KMS-11 (cell line): ENCODE measurements around the gene DHCR24.

Source experiments
- H2AFZ ChIP-seq: fragments of 200-600 bp; sonication (generic); 2 replicates; pipeline ENCODE4 v1.6.1; 2016; ENCODE audit warnings: antibody characterized with exemption, mixed run types, low read depth
- H3K27ac ChIP-seq: fragments of 200-600 bp; sonication (generic); 2 replicates; pipeline ENCODE4 v1.6.1; 2016; ENCODE audit warnings: mild to moderate bottlenecking, mixed run types
- H3K27me3 ChIP-seq: fragments of 200-600 bp; sonication (generic); 2 replicates; pipeline ENCODE4 v1.6.1; 2017; ENCODE audit warnings: mild to moderate bottlenecking, low read depth, mixed run types, moderate library complexity; ENCODE audit not compliant: insufficient read depth
- H3K36me3 ChIP-seq: fragments of 200-600 bp; sonication (generic); 2 replicates; pipeline ENCODE4 v1.6.1; 2017; ENCODE audit warnings: mild to moderate bottlenecking, mixed run types; ENCODE audit not compliant: insufficient read depth
- H3K4me1 ChIP-seq: fragments of 200-600 bp; sonication (generic); 2 replicates; pipeline ENCODE4 v1.6.1; 2016; ENCODE audit warnings: mild to moderate bottlenecking, low read depth, mixed run types; ENCODE audit not compliant: poor library complexity, severe bottlenecking
- H3K4me2 ChIP-seq: fragments of 200-600 bp; sonication (generic); 2 replicates; pipeline ENCODE4 v1.7.0; 2016; ENCODE audit warnings: mild to moderate bottlenecking, mixed run types
- H3K4me3 ChIP-seq: fragments of 200-600 bp; sonication (generic); IDR thresholded peaks from 2 replicates; pipeline ENCODE4 v1.6.1; 2017; ENCODE audit warnings: low read depth, low read length, mixed read lengths; ENCODE audit not compliant: insufficient read depth
- H3K79me2 ChIP-seq: fragments of 200-600 bp; sonication (generic); 2 replicates; pipeline ENCODE4 v1.6.1; 2016; ENCODE audit warnings: low read depth, mixed run types; ENCODE audit not compliant: insufficient read depth
- H3K9ac ChIP-seq: fragments of 200-600 bp; sonication (generic); 2 replicates; pipeline ENCODE4 v1.6.1; 2016; ENCODE audit warnings: mild to moderate bottlenecking, mixed run types
- H4K20me1 ChIP-seq: fragments of 200-600 bp; sonication (generic); 2 replicates; pipeline ENCODE4 v1.6.1; 2016; ENCODE audit warnings: mild to moderate bottlenecking, mixed run types; ENCODE audit not compliant: insufficient read depth
- CTCF ChIP-seq: fragments of 200-600 bp; sonication (generic); conservative IDR thresholded peaks from 2 replicates; pipeline ENCODE4 v1.6.1; 2017; ENCODE audit warnings: low read depth, mild to moderate bottlenecking, antibody characterized with exemption, low read length, moderate library complexity, mixed read lengths

Gene DHCR24

GRCh38 chr1:54813485-54814125, 73.4 kb downstream of the DHCR24 start:
- no peak overlapping the region for H3K4me3 ChIP-seq
- no peak overlapping the region for H3K27ac ChIP-seq
- H3K27me3 ChIP-seq = no peaks in the 10 kb centered on the region
- H2AFZ ChIP-seq = no peak overlapping the region
- no peaks in the 10 kb centered on the region for H3K36me3 ChIP-seq
- H3K4me1 ChIP-seq = no peaks in the 10 kb centered on the region
- no peaks in the 10 kb centered on the region for H4K20me1 ChIP-seq
- no peak overlapping the region for H3K9ac ChIP-seq
- no peak overlapping the region for H3K4me2 ChIP-seq
- no peak for TF ChIP-seq CTCF
- H3K79me2 ChIP-seq = no peaks in the 10 kb centered on the region

GRCh38 chr1:54812801-54813484, 74.1 kb downstream of the DHCR24 start:
- H3K36me3 ChIP-seq = no peaks in the 10 kb centered on the region
- H3K4me3 ChIP-seq = no peak overlapping the region
- H3K4me1 ChIP-seq = no peaks in the 10 kb centered on the region
- H4K20me1 ChIP-seq = no peaks in the 10 kb centered on the region
- H3K27me3 ChIP-seq = no peaks in the 10 kb centered on the region
- no peak overlapping the region for H3K4me2 ChIP-seq
- no peaks in the 10 kb centered on the region for H3K79me2 ChIP-seq
- no peak overlapping the region for H3K9ac ChIP-seq
- no peak overlapping the region for H2AFZ ChIP-seq
- no peak for TF ChIP-seq CTCF
- no peak overlapping the region for H3K27ac ChIP-seq

- H3K36me3 ChIP-seq = no peaks in the 10 kb centered on the region
- no peaks in the 10 kb centered on the region for H3K4me1 ChIP-seq
- no peaks in the 10 kb centered on the region for H3K79me2 ChIP-seq
- no peaks in the 10 kb centered on the region for H4K20me1 ChIP-seq
- H3K27ac ChIP-seq = no peak overlapping the region
- no peak overlapping the region for H3K4me2 ChIP-seq
- H2AFZ ChIP-seq = no peak overlapping the region
- no peak for TF ChIP-seq CTCF
- no peaks in the 10 kb centered on the region for H3K27me3 ChIP-seq
- H3K9ac ChIP-seq = no peak overlapping the region
- H3K4me3 ChIP-seq = no peak overlapping the region
Measured at GRCh38 chr1:54811739-54812655, 75.0 kb downstream of the DHCR24 start.

GRCh38 chr1:54811066-54811465, 75.9 kb downstream of the DHCR24 start:
- H3K27me3 ChIP-seq = no peaks in the 10 kb centered on the region
- no peak overlapping the region for H2AFZ ChIP-seq

More at GRCh38 chr1:54811066-54811465, 75.9 kb downstream of the DHCR24 start:
- Histone ChIP-seq H3K9ac (no peak overlapping the region), H3K4me2 (no peak overlapping the region), H3K4me1 (no peaks in the 10 kb centered on the region), H3K4me3 (no peak overlapping the region), H3K27ac (no peak overlapping the region), H3K36me3 (no peaks in the 10 kb centered on the region), H3K79me2 (no peaks in the 10 kb centered on the region), H4K20me1 (no peaks in the 10 kb centered on the region)
- no peak for TF ChIP-seq CTCF
